H9 (cell line): ENCODE data around the gene KCNMB1. TPM values are rescaled to one million over a fixed set of nuclear protein-coding genes. Genes with fewer than 3 reads are reported as not detected.

Source experiments
- DNase-seq: peaks from one replicate; pipeline ENCODE4 v3.0.0-alpha.2; 2017
- H2AFZ ChIP-seq: one replicate; pipeline ENCODE4 v1.6.1; 2013; ENCODE audit warnings: mild to moderate bottlenecking, low read length, control low read depth, moderate library complexity
- H2AK5ac ChIP-seq: 2 replicates; pipeline ENCODE4 v1.6.1; 2013; ENCODE audit warnings: low read length, control low read depth, mixed read lengths; ENCODE audit not compliant: insufficient read length
- H2BK120ac ChIP-seq: one replicate; pipeline ENCODE4 v1.6.1; 2013; ENCODE audit warnings: low read depth, mild to moderate bottlenecking, low read length, control low read depth, inconsistent platforms; ENCODE audit not compliant: poor library complexity, severe bottlenecking
- H2BK12ac ChIP-seq: 2 replicates; pipeline ENCODE4 v1.6.1; 2013; ENCODE audit warnings: low read length, control low read depth, mixed read lengths, low read depth; ENCODE audit not compliant: insufficient read length
- H2BK15ac ChIP-seq: 2 replicates; pipeline ENCODE4 v1.6.1; 2013; ENCODE audit warnings: low read depth, low read length, control low read depth
- H2BK20ac ChIP-seq: one replicate; pipeline ENCODE4 v1.6.1; 2013; ENCODE audit warnings: low read depth, mild to moderate bottlenecking, low read length, control low read depth, inconsistent platforms; ENCODE audit not compliant: poor library complexity, severe bottlenecking
- H2BK5ac ChIP-seq: 2 replicates; pipeline ENCODE4 v1.6.1; 2013; ENCODE audit warnings: low read length, control low read depth, mixed read lengths; ENCODE audit not compliant: insufficient read length
- H3K14ac ChIP-seq: 2 replicates; pipeline ENCODE4 v1.6.1; 2013; ENCODE audit warnings: low read length, control low read depth; ENCODE audit not compliant: insufficient read depth
- H3K18ac ChIP-seq: 2 replicates; pipeline ENCODE4 v1.6.1; 2013; ENCODE audit warnings: low read depth, mild to moderate bottlenecking, mixed read lengths, low read length, control low read depth; ENCODE audit not compliant: insufficient read length
- H3K23ac ChIP-seq: 2 replicates; pipeline ENCODE4 v1.6.1; 2013; ENCODE audit warnings: low read length, control low read depth, mixed read lengths, low read depth; ENCODE audit not compliant: insufficient read length
- H3K23me2 ChIP-seq: 2 replicates; pipeline ENCODE4 v1.6.1; 2013; ENCODE audit warnings: low read depth, mild to moderate bottlenecking, mixed read lengths, low read length, control low read depth; ENCODE audit not compliant: insufficient read length, poor library complexity, severe bottlenecking
- H3K27ac ChIP-seq: 2 replicates; pipeline ENCODE4 v1.5.1; 2013; ENCODE audit warnings: low read length, control low read depth, mixed read lengths, low read depth; ENCODE audit not compliant: insufficient read length
- H3K27me3 ChIP-seq: 2 replicates; pipeline ENCODE4 v1.6.1; 2013; ENCODE audit warnings: low read length, control low read depth, inconsistent platforms; ENCODE audit not compliant: insufficient read depth
- H3K4ac ChIP-seq: 2 replicates; pipeline ENCODE4 v1.6.1; 2013; ENCODE audit warnings: low read depth, mild to moderate bottlenecking, control low read depth, inconsistent platforms, low read length, moderate library complexity
- H3K4me1 ChIP-seq: 2 replicates; pipeline ENCODE4 v1.6.1; 2013; ENCODE audit warnings: low read length, control low read depth, inconsistent platforms; ENCODE audit not compliant: insufficient read depth
- H3K4me2 ChIP-seq: 2 replicates; pipeline ENCODE4 v1.6.1; 2013; ENCODE audit warnings: low read length, control low read depth, mixed read lengths; ENCODE audit not compliant: insufficient read length, insufficient read depth
- H3K56ac ChIP-seq: 2 replicates; pipeline ENCODE4 v1.6.1; 2013; ENCODE audit warnings: low read depth, mild to moderate bottlenecking, mixed read lengths, low read length, control low read depth; ENCODE audit not compliant: insufficient read length
- H3K79me1 ChIP-seq: 2 replicates; pipeline ENCODE4 v1.6.1; 2013; ENCODE audit warnings: low read depth, mild to moderate bottlenecking, moderate library complexity, low read length, control low read depth, inconsistent platforms; ENCODE audit not compliant: insufficient read depth, poor library complexity, severe bottlenecking
- H3K79me2 ChIP-seq: 2 replicates; pipeline ENCODE4 v1.6.1; 2013; ENCODE audit warnings: low read length, control low read depth, inconsistent platforms; ENCODE audit not compliant: insufficient read depth
- H3K9ac ChIP-seq: 2 replicates; pipeline ENCODE4 v1.6.1; 2013; ENCODE audit warnings: low read length, control low read depth, mixed read lengths; ENCODE audit not compliant: insufficient read length; ENCODE audit errors: extremely low read depth
- H3K9me3 ChIP-seq: one replicate; pipeline ENCODE4 v1.6.1; 2013; ENCODE audit warnings: low read depth, low read length, inconsistent platforms; ENCODE audit not compliant: control insufficient read depth
- H3T11ph ChIP-seq: one replicate; pipeline ENCODE4 v1.6.1; 2013; ENCODE audit warnings: mild to moderate bottlenecking, low read length, control low read depth, inconsistent platforms
- H4K20me1 ChIP-seq: one replicate; pipeline ENCODE4 v1.6.1; 2013; ENCODE audit not compliant: control insufficient read depth, insufficient read length, insufficient read depth
- H4K5ac ChIP-seq: 2 replicates; pipeline ENCODE4 v1.6.1; 2013; ENCODE audit warnings: low read depth, mild to moderate bottlenecking, mixed read lengths, low read length, control low read depth; ENCODE audit not compliant: insufficient read length
- H4K8ac ChIP-seq: replicated peaks from 2 replicates; pipeline ENCODE4 v1.6.1; 2013; ENCODE audit warnings: low read length, control low read depth, mixed read lengths, low read depth; ENCODE audit not compliant: insufficient read length
- H4K91ac ChIP-seq: 2 replicates; pipeline ENCODE4 v1.6.1; 2013; ENCODE audit warnings: low read depth, mild to moderate bottlenecking, moderate library complexity, mixed read lengths, low read length, control low read depth; ENCODE audit not compliant: insufficient read length
- H3K27ac Mint-ChIP-seq, 3 experiments: 2 replicates in 2 of 3; 3 replicates in 1 of 3; pipeline ENCODE4 v1.8.0; 2020 to 2021; ENCODE audit warnings: mixed read lengths in 3 of 3, mild to moderate bottlenecking in 1 of 3, moderate library complexity in 1 of 3
- H3K27me3 Mint-ChIP-seq: 2 replicates; pipeline ENCODE4 v1.8.0; 2021; ENCODE audit warnings: low read depth, mild to moderate bottlenecking, moderate library complexity, mixed read lengths
- H3K36me3 Mint-ChIP-seq, 3 experiments: 2 replicates in 2 of 3; 3 replicates in 1 of 3; pipeline ENCODE4 v1.8.0; 2020 to 2021; ENCODE audit warnings: low read depth in 3 of 3, mixed read lengths in 3 of 3; ENCODE audit not compliant: insufficient read depth in 1 of 3
- H3K4me1 Mint-ChIP-seq, 2 experiments: 2 replicates each; pipeline ENCODE4 v1.8.0; 2020; ENCODE audit warnings: mixed read lengths in 2 of 2
- H3K4me3 Mint-ChIP-seq, 2 experiments: 2 replicates in 1 of 2; 3 replicates in 1 of 2; pipeline ENCODE4 v1.8.0; 2020 to 2021; ENCODE audit warnings: mild to moderate bottlenecking in 2 of 2, mixed read lengths in 2 of 2, moderate library complexity in 1 of 2
- H3K9me3 Mint-ChIP-seq, 2 experiments: 2 replicates in 1 of 2; 3 replicates in 1 of 2; pipeline ENCODE4 v1.8.0; 2020; ENCODE audit warnings: mild to moderate bottlenecking in 2 of 2, mixed read lengths in 2 of 2, moderate library complexity in 1 of 2
- WGBS: extraction: QIAGEN DNeasy Blood & Tissue Kit; methylation state at CpG from one replicate; pipeline ENCODE4 v1.1.7; 2013; ENCODE audit warnings: missing lambda C conversion rate, low lambda C conversion rate, mixed read lengths; ENCODE audit not compliant: insufficient read length; ENCODE audit errors: extremely low coverage; 5-methylcytosine and 5-hydroxymethylcytosine counted together
- total RNA-seq: library from RNA; stranded (reverse); gene quantifications from 2 replicates; pipeline ENCODE4 v1.2.1, GENCODE V29; 2021
- TF ChIP-seq, protein P1 (sequence below): fragments of 200-600 bp; sonication (generic); conservative IDR thresholded peaks from 3 replicates; pipeline ENCODE4 v1.8.0; 2021; ENCODE audit warnings: antibody characterized with exemption, mild to moderate bottlenecking

Gene KCNMB1
- total RNA-seq, 1 experiment from 2014 or later, result 0.28 TPM

DNA sequence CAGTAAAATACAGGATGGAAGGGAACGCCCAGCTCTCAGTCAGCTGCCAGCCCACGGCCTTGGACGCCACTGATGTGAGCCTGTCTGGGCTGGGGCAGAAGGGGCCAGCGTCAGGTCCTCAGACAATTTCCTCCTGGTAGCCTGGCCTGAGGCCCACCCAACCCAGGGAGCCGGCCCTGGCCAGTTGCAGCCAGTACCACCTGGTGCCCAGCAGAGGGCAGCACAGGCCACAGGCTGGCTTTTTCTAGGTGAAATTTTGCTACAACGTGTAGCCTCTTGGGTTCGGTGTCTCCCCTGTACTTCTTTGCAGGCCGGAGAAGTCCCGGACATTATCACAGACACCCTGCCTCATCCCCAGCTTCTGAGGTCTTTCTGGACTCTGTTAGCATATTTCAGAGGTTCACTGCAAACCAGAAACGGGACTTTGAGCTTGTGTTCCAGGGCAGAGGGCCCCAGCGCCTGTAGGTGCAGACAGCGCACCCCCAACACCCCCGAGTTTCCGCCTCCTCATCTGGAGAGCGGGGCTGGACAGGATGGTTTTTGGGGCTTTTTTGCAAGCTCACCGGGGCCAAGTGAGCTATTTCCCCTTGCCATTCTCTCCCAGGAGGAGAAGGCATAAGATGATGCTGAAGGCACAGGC is 45.9 kb upstream of the KCNMB1 start:
- H2AK5ac ChIP-seq, result no peak overlapping the region
- H3K27me3 ChIP-seq, result no peaks in the 10 kb centered on the region
- H3K4ac ChIP-seq, result no peak overlapping the region
- no peak overlapping the region for H2BK20ac ChIP-seq
- no peaks in the 10 kb centered on the region for H3K79me1 ChIP-seq
- TF ChIP-seq, protein P1, sequence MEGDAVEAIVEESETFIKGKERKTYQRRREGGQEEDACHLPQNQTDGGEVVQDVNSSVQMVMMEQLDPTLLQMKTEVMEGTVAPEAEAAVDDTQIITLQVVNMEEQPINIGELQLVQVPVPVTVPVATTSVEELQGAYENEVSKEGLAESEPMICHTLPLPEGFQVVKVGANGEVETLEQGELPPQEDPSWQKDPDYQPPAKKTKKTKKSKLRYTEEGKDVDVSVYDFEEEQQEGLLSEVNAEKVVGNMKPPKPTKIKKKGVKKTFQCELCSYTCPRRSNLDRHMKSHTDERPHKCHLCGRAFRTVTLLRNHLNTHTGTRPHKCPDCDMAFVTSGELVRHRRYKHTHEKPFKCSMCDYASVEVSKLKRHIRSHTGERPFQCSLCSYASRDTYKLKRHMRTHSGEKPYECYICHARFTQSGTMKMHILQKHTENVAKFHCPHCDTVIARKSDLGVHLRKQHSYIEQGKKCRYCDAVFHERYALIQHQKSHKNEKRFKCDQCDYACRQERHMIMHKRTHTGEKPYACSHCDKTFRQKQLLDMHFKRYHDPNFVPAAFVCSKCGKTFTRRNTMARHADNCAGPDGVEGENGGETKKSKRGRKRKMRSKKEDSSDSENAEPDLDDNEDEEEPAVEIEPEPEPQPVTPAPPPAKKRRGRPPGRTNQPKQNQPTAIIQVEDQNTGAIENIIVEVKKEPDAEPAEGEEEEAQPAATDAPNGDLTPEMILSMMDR, result peak; percentile 98
- H2AFZ ChIP-seq, result no peak overlapping the region
- H4K5ac ChIP-seq, result no peak overlapping the region
- H3K18ac ChIP-seq, result no peak overlapping the region
- Mint-ChIP-seq H3K9me3 (peaks cover 3 to 7% of the 10 kb centered on the region in 2 experiments; a peak in 3 of 5 replicates), H3K36me3 (peaks cover 0 to 6% (median 0%) of the 10 kb centered on the region in 3 experiments; a peak in 2 of 7 replicates), H3K4me3 (no peak overlapping the region), H3K27me3 (peaks cover 2% of the 10 kb centered on the region), H3K27ac (no peak overlapping the region), H3K4me1 (peaks cover 21 to 26% of the 10 kb centered on the region in 2 experiments)
- H3K27ac ChIP-seq, result no peak overlapping the region
- H3K23ac ChIP-seq, result no peak overlapping the region
- H3K4me2 ChIP-seq, result no peak overlapping the region
- DNase-seq, result peak; percentile 82
- no peaks in the 10 kb centered on the region for H4K20me1 ChIP-seq
- no peak overlapping the region for H2BK5ac ChIP-seq
- WGBS, result no CpG with 5 or more reads among the region's 16 CpGs
- H3K79me2 ChIP-seq, result no peaks in the 10 kb centered on the region
- no peak overlapping the region for H3K56ac ChIP-seq
- no peak overlapping the region for H4K8ac ChIP-seq
- no peaks in the 10 kb centered on the region for H3K9me3 ChIP-seq
- no peak overlapping the region for H4K91ac ChIP-seq
- H3K9ac ChIP-seq, result no peak overlapping the region
- H2BK120ac ChIP-seq, result no peak overlapping the region
- H3K4me1 ChIP-seq, result peaks cover 2% of the 10 kb centered on the region; the same call in 1 of the 2 replicates
- H3K14ac ChIP-seq, result no peak overlapping the region
- no peak overlapping the region for H3T11ph ChIP-seq
- H2BK12ac ChIP-seq, result no peak overlapping the region
- no peaks in the 10 kb centered on the region for H3K23me2 ChIP-seq
- no peak overlapping the region for H2BK15ac ChIP-seq
